NCI-H2171 (cell line): Measurements from ENCODE around the gene ACVR2A.

Experiments used
- DNase-seq: peaks from one replicate; lab custom pipeline; 2025; lab: John Stamatoyannopoulos, UW

The ACVR2A gene

GRCh38 chr2:147924647-147925046 is 79.8 kb downstream of the ACVR2A start:
- no peak for DNase-seq

DNA sequence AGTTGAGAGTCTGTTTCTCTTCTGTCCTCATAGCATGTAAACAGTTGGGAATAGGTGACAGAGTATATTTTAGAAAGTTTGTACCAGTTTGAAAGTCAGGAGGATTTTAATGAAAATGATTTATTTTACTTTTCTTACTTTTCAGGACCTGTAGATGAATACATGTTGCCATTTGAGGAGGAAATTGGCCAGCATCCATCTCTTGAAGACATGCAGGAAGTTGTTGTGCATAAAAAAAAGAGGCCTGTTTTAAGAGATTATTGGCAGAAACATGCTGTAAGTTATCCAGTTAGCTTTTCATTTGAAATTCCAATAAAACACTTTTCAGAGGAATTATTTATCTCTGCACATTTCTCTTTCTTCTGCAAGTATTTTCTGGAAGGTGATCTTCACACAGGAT is 81.1 kb downstream of the ACVR2A start:
- no peak for DNase-seq

- DNase-seq, result no peak
Observed at GRCh38 chr2:147927053-147927588, 82.3 kb downstream of the ACVR2A start.

DNA sequence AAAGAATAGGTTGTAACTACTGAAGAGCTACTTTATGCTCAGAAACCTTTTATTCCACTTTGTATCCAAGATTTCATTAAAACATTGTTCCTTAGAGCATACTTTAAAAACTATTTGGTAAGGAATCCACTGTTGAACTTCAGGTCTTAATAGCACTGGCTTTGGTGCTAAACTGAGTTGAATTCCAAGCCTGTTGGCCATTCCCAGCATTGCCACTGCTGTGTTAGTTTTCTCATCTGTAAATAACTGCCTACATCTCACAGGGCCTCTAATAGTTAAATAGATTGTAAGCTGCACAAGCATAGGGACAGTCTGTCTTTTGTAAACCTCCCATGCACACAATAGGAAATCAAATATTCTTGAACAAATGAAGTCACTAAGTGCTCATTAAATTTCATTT is 89.1 kb downstream of the ACVR2A start:
- no peak for DNase-seq

GRCh38 chr2:147934881-147935620 is 90.2 kb downstream of the ACVR2A start:
- no peak for DNase-seq

DNA sequence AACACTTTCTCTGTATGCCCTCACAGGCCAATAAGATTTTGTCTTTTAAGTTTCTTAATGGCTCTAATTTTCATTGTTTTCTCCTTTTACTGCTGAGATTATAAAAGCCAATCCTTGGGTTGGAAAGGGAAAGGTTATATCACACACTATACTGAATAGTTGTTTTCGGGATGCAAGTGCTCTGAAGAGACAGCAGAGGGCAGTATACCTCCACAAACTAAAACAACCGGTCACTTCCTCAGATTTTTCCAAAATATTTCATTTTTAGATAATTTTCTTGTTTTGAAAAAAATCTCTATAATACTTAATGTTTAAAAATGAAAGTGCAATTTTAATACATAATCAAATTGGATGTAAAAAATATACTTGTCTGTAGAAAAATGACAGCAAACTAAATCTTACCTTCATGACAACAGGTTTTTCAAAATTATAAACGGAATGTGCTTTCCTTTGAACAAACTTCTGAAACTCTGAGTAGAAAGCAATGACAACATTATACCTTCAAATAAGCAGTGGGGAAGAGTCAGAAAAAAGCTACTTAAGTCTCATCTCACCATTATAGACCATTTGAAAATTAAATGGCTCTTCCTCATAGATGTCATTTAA is 93.0 kb downstream of the ACVR2A start:
- no peak for DNase-seq

DNA sequence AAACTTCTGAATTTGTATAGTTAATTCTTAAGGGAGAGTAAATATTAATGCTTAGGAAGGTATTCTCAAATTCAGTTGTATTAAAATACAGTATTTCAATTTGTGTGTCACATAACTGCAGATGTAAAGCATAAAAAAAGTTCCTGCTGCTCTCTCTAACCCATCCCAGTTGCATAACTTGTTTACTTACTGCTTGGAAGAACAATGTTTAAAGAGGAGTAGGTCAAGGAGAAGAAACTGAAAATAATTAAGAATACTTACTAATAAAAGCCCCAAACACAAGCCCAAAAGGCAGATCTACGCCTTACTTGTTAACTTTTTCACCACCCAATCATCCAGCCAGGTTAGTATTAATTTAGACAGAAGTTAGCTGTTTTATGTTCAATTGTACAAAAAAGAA is 94.5 kb downstream of the ACVR2A start:
- DNase-seq, result no peak

GRCh38 chr2:147945660-147946059 is 100.8 kb downstream of the ACVR2A start:
- DNase-seq, result no peak

- DNase-seq, result no peak
Observed at GRCh38 chr2:147952118-147952517, 107.3 kb downstream of the ACVR2A start.

- DNase-seq, result no peak
Observed at GRCh38 chr2:147968571-147968970, 123.7 kb downstream of the ACVR2A start.

DNA sequence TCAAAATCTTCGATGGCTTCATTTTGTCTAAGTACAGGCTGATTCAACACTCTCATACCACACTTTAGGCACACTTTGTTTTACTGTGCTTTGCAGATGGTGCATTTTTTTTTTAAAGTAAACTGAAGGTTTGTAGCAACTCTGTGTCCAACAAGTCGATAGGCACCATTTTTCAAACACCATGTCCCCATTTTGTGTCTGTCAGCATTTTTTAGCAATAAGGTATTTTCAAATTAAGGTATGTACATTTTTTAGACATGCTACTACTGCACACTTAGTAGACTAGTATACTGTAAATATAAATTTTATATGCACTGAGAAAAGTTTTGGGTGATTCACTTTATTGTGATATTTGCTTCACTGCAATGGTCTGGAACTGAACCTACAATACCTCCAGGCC is 131.3 kb downstream of the ACVR2A start:
- no peak for DNase-seq

- no peak for DNase-seq
Observed at GRCh38 chr2:147977679-147978078, 132.8 kb downstream of the ACVR2A start.
